HS-27A (cell line): ENCODE results near the gene STXBP6.

Experiments used
- DNase-seq: peaks from one replicate; pipeline ENCODE4 v3.0.0-alpha.2; 2012; ENCODE audit warnings: low read depth, missing footprints

STXBP6 gene

DNA sequence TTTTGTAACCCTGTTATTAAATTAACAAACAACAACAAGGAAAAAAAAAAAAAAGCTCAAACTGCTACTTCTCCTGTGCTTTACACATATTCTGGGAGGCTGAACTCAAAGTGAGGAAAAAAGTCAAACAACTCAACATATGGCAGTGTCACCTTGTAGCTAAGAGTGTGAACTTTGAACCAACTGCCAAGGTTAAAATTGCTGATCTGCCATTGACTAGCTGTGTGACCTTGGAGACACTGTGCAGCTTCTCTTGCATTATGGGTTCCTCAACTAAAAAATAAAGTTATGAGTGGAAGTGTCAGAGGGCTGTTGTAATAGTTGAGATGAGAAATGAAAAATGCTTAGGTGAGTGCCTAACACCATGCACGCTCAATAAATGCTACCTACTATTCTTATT, 34.2 kb downstream of the STXBP6 start:
- no peak for DNase-seq

GRCh38 chr14:25014440-25014839, 35.5 kb downstream of the STXBP6 start:
- no peak for DNase-seq

GRCh38 chr14:25011095-25011494, 38.9 kb downstream of the STXBP6 start:
- no peak for DNase-seq

DNA sequence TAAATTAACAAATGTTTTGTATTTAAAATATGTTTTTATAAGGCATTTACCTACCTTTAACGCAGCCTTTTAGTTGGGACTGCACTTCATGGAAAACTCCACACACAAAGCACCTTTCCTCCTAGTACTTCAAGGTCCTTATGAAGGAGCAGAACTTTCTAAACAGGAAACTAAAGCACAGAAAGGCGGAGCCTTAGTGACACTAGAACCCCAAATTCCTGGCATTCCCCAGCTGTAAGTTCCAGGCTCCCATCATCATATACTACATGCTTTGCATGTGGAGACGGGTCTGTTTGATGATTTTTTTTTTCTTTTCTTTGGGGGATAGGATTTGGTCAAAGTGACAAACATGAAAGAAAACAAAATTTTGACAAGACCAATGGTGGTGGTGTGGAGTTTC, 39.5 kb downstream of the STXBP6 start:
- DNase-seq = peak; percentile 64

DNA sequence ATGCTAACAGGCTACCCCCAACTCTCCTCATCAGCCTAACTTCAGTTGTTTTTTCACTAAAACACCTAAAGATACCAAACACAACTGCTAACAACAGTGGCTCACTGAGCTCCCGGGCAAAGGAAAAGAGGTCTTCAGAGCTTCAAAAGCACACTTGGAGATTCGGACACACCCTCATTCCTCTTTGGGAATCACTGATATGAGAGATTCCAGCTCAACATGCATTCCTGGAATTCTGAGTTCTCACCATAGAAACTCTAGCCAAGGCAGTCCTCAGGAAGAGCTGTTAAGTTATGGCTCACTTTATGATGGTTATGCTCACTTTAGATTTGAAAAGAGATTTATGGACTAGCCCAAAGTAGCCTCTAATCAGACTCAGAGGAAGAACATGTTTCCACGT, 40.1 kb downstream of the STXBP6 start:
- DNase-seq = peak; percentile 90

DNA sequence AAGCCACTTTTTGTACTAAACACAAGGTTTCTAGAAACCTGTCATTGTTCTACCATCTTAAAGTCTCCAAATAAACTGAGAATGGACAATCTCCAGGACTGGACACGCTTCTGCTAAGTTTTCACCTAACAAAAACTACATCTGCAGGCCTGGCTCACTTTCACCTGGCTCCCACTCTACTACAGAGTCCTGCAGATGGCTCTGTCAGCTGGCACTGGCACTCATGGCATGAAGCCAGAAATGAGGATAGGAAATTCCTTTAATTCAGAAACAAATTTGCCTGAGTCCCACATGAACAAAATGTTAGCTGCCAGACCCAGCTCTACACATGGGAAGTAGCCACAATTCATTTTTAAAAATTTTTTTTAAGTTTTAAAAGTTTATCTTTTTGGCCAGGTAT, 42.1 kb downstream of the STXBP6 start:
- DNase-seq = peak; percentile 59

DNA sequence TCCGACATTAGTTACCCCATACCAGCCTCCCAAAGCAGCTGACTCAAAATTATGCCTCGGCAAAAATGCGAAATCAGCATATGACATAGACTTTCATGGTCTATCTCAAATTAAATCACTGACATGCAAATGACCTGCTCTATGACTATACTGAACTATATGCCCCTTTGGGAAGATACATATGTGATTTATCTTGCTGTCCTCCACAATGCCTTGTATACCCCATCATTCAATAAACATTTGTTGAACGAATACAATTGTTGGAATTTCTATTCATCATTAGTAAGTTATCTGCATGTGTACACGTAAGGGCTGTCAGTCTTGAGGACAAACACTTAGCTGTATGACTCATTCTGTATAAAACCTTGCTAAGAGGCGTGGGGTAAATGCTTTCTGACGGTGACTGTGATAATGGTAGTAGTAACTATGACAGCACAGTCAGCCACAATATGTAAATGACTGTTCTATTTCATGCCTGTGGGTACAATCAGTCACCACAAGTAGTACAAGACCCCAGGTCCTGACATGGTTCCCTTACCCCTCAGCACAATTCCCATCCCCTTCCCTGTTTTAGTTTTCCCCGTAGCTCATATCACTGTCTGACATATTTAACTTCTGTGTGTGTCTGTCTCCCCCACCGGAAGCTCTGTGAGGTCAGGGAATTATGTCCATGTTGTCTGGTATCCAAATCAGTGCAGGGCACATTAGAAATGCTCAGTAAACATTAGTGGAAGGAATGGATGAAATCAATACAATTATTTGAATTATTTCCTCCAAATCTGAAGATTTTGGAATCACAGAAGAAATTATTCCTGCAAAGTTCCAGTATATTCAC, 42.8 kb downstream of the STXBP6 start:
- peak; percentile 96 for DNase-seq

DNA sequence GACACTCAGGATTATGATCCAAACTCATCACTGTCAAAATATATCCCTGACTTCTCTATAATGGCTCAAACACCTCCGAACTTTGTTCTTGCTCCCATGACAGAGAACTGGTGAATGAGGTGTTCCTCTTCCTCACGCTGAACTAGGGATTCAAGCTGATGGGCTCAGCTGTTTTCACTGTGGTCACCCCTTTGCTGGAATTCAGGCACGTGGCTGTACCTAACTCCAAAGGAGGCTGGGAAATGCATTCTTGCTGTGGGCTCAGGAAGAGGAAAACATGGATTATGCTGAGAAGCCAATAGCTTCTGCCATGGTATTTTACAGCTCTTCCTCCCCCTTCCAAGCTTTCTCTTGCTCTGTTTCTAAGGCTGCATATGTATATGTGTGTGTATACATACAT, 43.9 kb downstream of the STXBP6 start:
- DNase-seq = no peak

DNA sequence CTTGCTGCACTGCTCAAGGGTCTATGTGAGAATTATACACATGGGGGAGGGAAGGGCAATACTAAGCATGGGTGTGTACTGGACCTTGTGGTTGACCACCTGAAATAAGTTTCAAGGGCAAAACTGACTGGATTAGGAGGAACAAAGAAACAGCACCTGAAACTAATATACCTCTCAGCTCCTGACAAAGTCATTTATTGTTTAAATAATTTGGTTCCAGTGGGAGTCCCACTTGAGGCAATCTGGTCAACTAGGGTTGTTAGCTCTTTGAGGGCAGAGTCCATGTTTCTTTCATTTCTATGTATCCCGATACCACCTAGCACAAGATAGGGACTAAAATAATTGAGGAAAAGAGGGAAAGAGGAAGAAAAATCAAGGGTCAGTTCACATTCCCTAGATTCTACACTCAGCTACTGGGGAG, 45.5 kb downstream of the STXBP6 start:
- DNase-seq = no peak

DNA sequence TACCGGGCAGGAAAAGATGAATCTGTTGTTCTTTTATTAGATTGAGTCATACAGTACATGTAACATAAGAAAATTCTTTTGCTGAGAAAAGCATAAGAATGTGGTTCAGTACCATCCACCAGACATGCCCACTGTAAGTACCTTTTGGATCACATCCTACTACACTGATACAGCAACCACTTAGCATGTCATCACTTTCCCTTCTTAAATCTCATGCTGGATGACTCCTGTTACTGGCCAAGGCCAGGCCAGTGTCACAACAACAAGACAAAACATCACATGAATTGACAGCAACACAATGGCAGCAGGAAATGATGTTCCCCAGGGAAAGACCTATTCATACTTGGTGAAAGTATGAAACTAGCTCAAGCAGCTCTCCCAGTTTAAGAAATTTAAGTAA, 46.4 kb downstream of the STXBP6 start:
- no peak for DNase-seq

DNA sequence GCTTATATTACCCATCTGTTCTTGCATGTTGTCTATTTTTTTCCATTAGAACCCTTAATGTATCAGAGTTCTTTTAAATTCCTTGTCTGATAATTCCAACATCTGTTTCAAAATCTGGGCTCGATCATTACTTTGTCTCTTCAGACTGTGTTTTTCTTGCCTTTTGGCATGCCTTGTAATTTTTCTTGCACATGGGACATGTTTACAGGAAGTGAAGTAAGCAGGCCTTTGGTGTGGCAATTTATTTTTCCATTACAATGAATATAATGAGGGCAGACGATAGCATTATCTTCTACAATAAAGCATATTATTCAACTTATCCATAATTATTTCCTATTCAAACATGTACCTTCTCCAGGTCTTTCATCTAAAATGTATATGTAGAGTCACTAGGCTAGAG, 48.3 kb downstream of the STXBP6 start:
- no peak for DNase-seq

- peak; percentile 74 for DNase-seq
Measured at GRCh38 chr14:25001156-25001555, 48.8 kb downstream of the STXBP6 start.

- no peak for DNase-seq
Measured at GRCh38 chr14:24999157-24999556, 50.8 kb downstream of the STXBP6 start.

DNA sequence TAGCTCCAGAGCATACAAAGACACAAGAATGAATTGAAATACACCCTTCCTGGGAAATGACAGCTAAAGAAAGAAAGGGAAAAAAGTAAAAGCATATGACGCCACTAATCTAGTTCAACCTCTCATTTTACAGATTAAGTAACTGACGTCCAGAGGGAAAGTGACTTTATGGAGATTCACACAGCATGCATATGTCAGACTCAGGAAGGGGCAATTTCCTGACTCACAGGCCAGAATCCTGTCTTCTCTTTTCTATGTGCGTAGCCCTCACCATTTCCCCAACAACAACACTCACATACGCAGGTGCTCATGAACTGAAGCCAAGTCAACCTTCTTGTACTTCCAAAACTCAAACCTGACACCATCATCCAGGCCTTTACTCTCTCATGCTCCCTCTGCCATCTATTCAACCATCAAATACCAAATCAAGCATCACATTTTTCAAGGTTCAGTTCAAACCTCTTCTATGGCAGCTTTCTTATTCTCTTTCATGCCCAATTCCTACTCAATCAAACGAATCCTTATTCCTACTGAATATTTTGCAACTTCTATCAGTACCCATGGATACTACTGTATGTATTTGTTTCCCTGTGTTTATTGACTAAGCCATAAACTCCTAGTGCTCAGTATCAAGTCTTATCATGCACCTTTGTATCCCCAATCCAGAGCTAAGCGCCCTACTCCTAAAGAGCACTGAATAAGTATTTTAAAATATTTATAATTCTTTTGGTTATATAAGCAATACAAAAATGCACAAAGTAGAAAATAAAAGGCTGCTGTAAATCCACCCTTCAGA, 52.8 kb downstream of the STXBP6 start:
- DNase-seq = no peak

DNA sequence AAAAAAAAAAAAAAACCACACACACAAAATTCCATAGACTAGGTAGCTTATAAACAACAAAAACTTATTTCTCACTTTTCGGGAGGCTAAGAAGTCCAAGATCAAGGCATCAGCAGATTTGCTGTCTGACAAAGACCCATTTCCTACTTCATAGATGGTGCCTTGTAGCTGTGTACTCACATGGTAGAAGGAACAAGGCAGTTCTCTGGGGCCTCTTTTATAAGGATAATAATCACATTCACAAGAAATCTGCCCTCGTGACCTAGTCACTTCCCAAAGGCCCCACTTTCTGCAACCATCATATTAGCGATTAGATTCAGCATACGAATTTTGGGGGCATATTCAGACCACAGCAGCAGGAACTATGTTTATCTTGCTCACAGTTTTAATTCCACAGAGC, 54.9 kb downstream of the STXBP6 start:
- DNase-seq = no peak

DNA sequence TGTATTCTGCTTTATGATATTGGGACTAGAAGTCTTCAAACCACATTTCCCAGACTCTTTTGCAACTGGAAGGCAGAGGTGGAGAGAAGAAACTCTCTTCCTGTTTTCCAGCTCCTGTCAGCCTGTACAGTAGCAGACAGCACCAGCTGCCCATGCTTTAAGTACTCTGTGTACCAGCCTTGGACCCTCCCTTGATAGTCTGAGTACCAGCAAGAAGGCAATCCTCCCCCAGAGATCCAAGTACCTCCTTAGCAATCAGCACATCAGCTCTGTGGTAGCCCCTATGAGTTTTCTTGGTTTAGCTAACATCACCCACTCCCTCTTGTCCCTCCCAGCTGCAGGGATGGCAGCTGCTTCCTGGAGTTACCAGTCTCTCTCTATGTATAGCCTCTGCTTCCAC, 56.3 kb downstream of the STXBP6 start:
- DNase-seq = no peak

- no peak for DNase-seq
Measured at GRCh38 chr14:24992624-24993360, 57.2 kb downstream of the STXBP6 start.

DNA sequence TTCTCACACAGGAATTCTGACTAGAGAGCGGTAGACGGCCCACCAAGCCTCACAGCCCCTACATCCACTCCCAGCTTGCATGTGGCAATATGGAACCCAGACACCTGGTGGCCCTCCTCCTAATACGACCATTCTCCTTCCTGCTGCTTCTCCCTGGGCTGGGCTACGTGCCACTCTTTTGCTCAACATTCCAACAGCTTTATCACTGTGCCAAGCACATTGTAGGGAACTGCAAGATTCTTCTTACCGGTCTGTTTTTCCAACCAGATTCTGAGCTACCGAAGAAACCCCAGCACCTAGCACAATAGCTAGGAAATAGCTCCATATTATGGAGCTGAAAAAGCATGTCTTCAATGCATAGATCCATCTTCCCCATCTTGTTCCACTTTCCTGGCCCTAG, 58.1 kb downstream of the STXBP6 start:
- DNase-seq = no peak

DNA sequence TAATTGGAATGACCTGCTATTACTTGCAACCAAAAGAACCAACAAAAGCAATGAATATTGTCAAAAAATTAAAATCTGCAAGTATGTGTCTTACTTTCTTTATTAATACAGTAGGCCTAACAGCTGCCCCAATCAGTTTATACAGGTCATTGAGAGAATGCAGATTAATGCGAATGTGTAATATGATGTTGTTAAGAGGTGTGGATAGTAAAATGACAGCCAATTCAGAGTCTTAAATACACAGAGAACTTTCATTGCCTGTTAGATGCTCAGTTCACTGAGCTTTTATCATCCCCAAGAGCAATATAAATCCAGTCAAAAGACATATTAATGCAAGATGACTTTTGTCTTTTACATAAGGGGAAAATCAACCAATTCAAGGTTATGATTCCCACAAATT, 58.7 kb downstream of the STXBP6 start:
- DNase-seq = no peak

GRCh38 chr14:24990773-24991172, 59.2 kb downstream of the STXBP6 start:
- DNase-seq = no peak

GRCh38 chr14:24990050-24990449, 59.9 kb downstream of the STXBP6 start:
- no peak for DNase-seq

DNA sequence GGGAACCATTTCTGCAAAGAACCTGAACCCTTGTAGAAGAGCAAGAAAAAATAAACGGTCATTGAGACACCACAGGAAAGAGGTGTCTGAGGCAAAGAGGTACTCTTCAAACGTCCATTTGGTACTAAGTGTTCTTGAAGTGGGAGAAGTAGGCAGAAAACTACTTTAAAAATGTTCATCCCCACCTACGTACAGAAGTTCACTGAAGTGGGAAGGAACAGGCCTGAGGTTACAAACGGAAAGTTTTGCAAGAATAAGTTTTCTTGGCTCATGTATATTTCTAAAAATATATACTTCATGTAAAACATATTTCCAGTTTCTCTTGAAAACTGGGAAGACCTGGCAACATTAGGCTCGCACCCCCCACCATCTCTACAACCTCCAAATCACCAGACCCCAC, 61.2 kb downstream of the STXBP6 start:
- DNase-seq = no peak
